ENCODE measurements around the gene DIP2C.
"Not testable (repeated sequence)": the region's sequence is repeated elsewhere in the genome, so short reads cannot be mapped to it uniquely, and the experiment has no call there.

The DIP2C gene

GRCh38 chr10:283140-283479 lies 406.4 kb downstream of the DIP2C start:
- no peak for DNase-seq

- no peak for DNase-seq
Measured at GRCh38 chr10:282294-283139, 407.0 kb downstream of the DIP2C start.

GRCh38 chr10:279655-280054 lies 409.8 kb downstream of the DIP2C start:
- no peak for DNase-seq

- DNase-seq: no peak
Measured at GRCh38 chr10:279232-279631, 410.2 kb downstream of the DIP2C start.

GRCh38 chr10:278707-279106 lies 410.8 kb downstream of the DIP2C start:
- no peak for DNase-seq

GRCh38 chr10:277963-278362 lies 411.5 kb downstream of the DIP2C start:
- DNase-seq: no peak

GRCh38 chr10:275680-276079 lies 413.8 kb downstream of the DIP2C start:
- DNase-seq: no peak

GRCh38 chr10:274866-275265 lies 414.6 kb downstream of the DIP2C start:
- no peak for DNase-seq

- no peak for DNase-seq
Measured at GRCh38 chr10:273088-273487, 416.4 kb downstream of the DIP2C start.

GRCh38 chr10:271722-272121 lies 417.7 kb downstream of the DIP2C start:
- DNase-seq: no peak

- DNase-seq: no peak
Measured at GRCh38 chr10:271201-271600, 418.3 kb downstream of the DIP2C start.

- DNase-seq: no peak
Measured at GRCh38 chr10:269440-270074, 419.9 kb downstream of the DIP2C start.

- no peak for DNase-seq
Measured at GRCh38 chr10:267705-268104, 421.8 kb downstream of the DIP2C start.

- peak; percentile 86 for DNase-seq
Measured at GRCh38 chr10:266974-267425, 422.5 kb downstream of the DIP2C start.

GRCh38 chr10:265816-266588 lies 423.5 kb downstream of the DIP2C start:
- DNase-seq: not testable (repeated sequence)

GRCh38 chr10:265074-265440 lies 424.4 kb downstream of the DIP2C start:
- not testable (repeated sequence) for DNase-seq

GRCh38 chr10:264160-265073 lies 425.1 kb downstream of the DIP2C start:
- DNase-seq: not testable (repeated sequence)

GRCh38 chr10:260819-261429 lies 428.5 kb downstream of the DIP2C start:
- no peak for DNase-seq

- DNase-seq: no peak
Measured at GRCh38 chr10:251982-252582, 437.4 kb downstream of the DIP2C start.

- DNase-seq: no peak
Measured at GRCh38 chr10:248307-248706, 441.2 kb downstream of the DIP2C start.

GRCh38 chr10:247480-247879 lies 442.0 kb downstream of the DIP2C start:
- DNase-seq: no peak

- no peak for DNase-seq
Measured at GRCh38 chr10:246431-246830, 443.0 kb downstream of the DIP2C start.
